SK-N-MC (cell line): Measurements from ENCODE around the gene MEP1A.
"Not testable (repeated sequence)": the region's sequence is repeated elsewhere in the genome, so short reads cannot be mapped to it uniquely, and the experiment has no call there.

Source experiments
- DNase-seq: peaks from one replicate; pipeline ENCODE4 v3.0.0-alpha.2; 2011; ENCODE audit warnings: low read depth, low spot score
- H3K27ac ChIP-seq: fragments of 200-600 bp; sonication (generic); 2 replicates; pipeline ENCODE4 v1.5.1; 2016; ENCODE audit warnings: mixed run types
- H3K36me3 ChIP-seq: fragments of 200-600 bp; sonication (generic); 2 replicates; pipeline ENCODE4 v1.6.1; 2017; ENCODE audit warnings: antibody characterized with exemption, low read length, mixed read lengths; ENCODE audit not compliant: insufficient read depth
- H3K4me3 ChIP-seq: fragments of 200-600 bp; sonication (generic); 2 replicates; pipeline ENCODE4 v1.5.1; 2016
- H3K9ac ChIP-seq: fragments of 200-600 bp; sonication (generic); 2 replicates; pipeline ENCODE4 v1.8.0; 2017; ENCODE audit warnings: mixed run types, mixed read lengths; ENCODE audit not compliant: insufficient read length
- H3K9me3 ChIP-seq: fragments of 200-600 bp; sonication (generic); 2 replicates; pipeline ENCODE4 v1.6.1; 2017; ENCODE audit warnings: low read depth, mild to moderate bottlenecking, antibody characterized with exemption, low read length, moderate library complexity, mixed read lengths
- EZH2 ChIP-seq: fragments of 200-600 bp; sonication (generic); IDR thresholded peaks from one replicate; pipeline ENCODE4 v1.6.1; 2017; ENCODE audit warnings: antibody characterized with exemption
- FOXP2 ChIP-seq: optimal IDR thresholded peaks from 2 replicates; pipeline ENCODE3; 2011; ENCODE audit warnings: mild to moderate bottlenecking, moderate library complexity; ENCODE audit not compliant: insufficient read depth; ENCODE audit errors: extremely low read length, control extremely low read depth
- POLR2AphosphoS5 ChIP-seq: IDR thresholded peaks from 2 replicates; pipeline ENCODE4 v1.6.1; 2012; ENCODE audit warnings: mild to moderate bottlenecking, low read depth, low read length, borderline replicate concordance

MEP1A gene, protein sequence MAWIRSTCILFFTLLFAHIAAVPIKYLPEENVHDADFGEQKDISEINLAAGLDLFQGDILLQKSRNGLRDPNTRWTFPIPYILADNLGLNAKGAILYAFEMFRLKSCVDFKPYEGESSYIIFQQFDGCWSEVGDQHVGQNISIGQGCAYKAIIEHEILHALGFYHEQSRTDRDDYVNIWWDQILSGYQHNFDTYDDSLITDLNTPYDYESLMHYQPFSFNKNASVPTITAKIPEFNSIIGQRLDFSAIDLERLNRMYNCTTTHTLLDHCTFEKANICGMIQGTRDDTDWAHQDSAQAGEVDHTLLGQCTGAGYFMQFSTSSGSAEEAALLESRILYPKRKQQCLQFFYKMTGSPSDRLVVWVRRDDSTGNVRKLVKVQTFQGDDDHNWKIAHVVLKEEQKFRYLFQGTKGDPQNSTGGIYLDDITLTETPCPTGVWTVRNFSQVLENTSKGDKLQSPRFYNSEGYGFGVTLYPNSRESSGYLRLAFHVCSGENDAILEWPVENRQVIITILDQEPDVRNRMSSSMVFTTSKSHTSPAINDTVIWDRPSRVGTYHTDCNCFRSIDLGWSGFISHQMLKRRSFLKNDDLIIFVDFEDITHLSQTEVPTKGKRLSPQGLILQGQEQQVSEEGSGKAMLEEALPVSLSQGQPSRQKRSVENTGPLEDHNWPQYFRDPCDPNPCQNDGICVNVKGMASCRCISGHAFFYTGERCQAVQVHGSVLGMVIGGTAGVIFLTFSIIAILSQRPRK

DNA sequence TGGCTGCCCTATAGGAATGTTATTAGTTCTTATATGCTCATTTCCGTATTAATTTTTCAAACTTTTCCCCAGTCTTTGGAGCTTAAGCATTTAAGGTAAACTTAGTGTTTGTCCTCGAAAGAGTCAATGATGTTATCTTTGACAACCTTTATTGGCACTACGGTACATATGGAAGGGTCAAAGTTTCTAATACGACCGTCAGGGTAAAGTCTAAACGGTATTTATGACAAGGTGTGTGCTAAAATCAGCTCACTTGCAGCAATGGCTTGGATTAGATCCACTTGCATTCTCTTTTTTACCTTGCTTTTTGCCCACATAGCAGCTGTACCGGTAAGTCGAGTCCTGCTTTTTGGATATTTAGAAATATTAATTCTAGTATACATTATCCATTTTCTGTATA, at the start of gene MEP1A:
TSS of gene MEP1A (plus strand) at position 252 of the 400 bp plus-strand sequence. CDS start at position 262, 10 bp downstream.
- TF ChIP-seq POLR2AphosphoS5 (no peak), EZH2 (no peak), FOXP2 (no peak)
- DNase-seq: no peak
- Histone ChIP-seq H3K9ac (no peak within 1 kb of the TSS), H3K9me3 (no peaks in the 10 kb centered on the region), H3K36me3 (no peaks in the 10 kb centered on the region), H3K27ac (no peak within 1 kb of the TSS), H3K4me3 (no peak within 1 kb of the TSS)

DNA sequence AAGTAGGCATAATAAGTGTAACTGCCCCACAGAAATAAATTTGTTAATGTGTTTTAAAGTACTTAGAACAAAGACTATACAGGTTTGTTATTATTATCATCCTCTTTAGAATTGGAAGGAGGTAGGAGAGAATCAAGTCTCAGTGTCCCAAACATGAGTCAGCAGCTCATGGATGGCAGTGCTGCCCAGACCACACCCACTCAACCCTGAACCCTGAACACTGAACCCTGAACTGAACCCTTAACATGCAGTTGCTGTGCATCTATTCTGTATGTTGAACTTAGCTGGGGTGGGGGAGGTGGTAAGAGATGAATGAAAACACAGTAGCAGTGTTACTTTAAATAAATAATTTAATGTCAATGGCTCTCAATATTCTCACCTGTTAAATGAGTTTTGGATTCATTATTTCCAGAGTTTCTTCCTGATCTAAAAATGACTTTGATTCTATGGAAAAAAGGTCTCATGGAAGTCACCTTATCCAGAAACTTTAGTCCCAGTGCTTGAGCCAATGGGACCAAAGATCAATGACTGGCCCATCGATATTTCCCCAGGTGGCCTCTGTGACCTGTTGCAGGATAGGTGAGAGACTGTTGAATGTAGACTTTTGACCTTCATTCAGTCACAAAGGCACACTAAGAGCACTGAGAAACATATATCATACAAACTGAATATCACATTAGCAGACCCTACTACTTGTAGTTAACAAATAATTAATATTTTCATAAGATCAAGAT, 49.6 kb upstream of the MEP1A start:
- Histone ChIP-seq H3K9ac (no peak overlapping the region), H3K36me3 (no peaks in the 10 kb centered on the region), H3K9me3 (no peaks in the 10 kb centered on the region), H3K4me3 (no peak overlapping the region), H3K27ac (no peak overlapping the region)
- no peak for TF ChIP-seq POLR2AphosphoS5
- no peak for DNase-seq

DNA sequence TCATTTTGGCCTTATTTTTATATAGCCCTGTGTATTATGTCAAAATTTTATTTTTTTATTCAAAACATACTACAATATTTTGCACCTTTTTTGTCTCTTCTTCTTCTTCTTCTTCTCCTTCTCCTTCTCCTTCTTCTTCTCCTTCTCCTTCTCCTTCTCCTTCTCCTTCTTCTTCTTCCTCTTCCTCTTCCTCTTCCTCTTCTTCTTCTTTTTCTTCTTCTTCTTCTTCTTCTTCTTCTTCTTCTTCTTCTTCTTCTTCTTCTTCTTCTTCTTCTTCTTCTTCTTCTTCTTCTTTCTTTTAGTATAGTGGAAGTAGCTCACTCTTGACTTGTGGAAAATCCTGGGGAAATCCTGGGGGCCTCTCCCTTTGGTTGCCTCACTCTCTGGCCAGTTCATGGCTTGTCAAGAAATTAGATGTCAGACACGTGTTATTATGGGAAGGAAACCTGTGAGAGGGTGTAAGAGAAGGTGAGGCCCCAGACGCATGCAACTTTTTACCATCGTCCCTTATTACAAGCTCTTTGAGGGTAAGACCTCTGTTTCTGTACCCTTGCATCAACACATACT, 48.9 kb upstream of the MEP1A start:
- not testable (repeated sequence) for H3K9ac ChIP-seq, H3K36me3 ChIP-seq, DNase-seq, H3K9me3 ChIP-seq, H3K27ac ChIP-seq, H3K4me3 ChIP-seq

DNA sequence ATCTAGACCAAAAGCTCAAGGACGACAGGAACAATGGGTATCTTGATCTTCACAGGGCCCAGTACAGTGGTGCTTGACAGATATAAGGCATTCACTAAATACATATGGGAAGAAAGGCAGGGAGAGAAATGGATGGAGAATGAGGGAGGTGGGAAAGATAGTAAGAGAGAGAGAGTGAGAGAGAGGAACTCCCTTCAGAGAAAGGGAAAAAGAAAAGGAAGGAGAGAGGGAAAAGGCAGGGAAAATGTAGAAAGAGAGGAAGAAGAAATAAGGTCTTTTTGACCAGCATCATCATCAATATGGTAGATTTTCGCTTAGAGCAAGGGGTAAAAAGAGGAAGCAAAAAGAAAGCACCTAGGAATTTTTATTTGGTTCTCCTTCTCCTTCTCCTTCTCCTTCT, 47.2 kb upstream of the MEP1A start:
- Histone ChIP-seq H3K4me3 (no peak overlapping the region), H3K27ac (no peak overlapping the region), H3K36me3 (no peaks in the 10 kb centered on the region), H3K9ac (no peak overlapping the region), H3K9me3 (no peaks in the 10 kb centered on the region)
- no peak for DNase-seq
- TF ChIP-seq EZH2 (no peak), POLR2AphosphoS5 (no peak), FOXP2 (no peak)

DNA sequence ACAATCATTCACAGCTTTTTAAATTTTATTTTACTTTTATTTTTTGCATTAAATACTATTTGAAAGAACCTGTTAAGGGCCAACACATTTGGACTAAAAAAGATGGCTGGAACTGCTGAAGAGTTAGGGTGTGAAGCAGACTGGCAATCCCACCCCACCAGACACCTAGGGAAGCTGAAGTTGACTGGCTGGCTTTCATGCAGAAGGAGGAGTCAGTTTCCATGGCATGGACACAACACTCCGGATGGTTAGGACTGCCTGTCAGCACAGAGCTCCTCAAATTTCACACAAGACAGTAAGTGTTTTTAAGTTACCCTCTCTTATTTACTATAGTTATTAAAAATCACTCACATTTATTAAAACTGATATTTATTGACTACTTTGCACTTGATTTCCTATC, 46.5 kb upstream of the MEP1A start, which contains the start of gene ANKRD66:
TSS of gene ANKRD66 (plus strand) at position 238 of the 400 bp plus-strand sequence. CDS start 5,016 bp downstream, outside the sequence.
- H3K9me3 ChIP-seq: no peaks in the 10 kb centered on the region
- no peak within 1 kb of the TSS for H3K27ac ChIP-seq
- no peak for TF ChIP-seq FOXP2
- no peak for TF ChIP-seq POLR2AphosphoS5
- TF ChIP-seq EZH2: no peak
- no peak within 1 kb of the TSS for H3K4me3 ChIP-seq
- no peak for DNase-seq
- no peaks in the 10 kb centered on the region for H3K36me3 ChIP-seq
- H3K9ac ChIP-seq: no peak within 1 kb of the TSS

DNA sequence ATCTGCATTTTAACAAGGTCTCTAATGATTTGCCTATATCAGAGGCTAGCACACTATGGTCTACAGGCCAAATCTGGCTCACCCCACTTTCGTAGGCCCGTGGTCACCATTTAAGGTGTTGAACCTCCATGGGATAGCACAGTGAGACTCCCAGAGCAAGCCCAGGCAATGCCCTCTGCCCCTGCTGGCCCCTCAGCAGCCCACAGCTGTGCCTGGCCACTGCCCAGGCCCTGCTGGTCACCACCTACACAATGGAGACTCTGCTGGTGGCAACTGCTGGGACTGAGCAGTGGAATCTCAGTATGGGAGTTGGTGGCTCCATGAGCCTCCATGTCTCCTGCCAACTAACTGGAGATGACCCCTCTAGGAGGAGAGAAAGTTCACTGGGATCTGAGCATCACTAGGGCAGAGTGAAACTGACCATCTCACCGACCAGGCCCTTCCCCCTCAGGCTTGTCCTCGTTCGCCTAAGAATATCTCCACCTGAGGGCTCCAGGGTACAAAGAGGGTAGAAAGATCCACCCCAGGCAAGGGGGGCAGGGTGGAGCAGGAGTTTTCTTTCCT, 44.2 kb upstream of the MEP1A start:
- TF ChIP-seq POLR2AphosphoS5 (no peak), EZH2 (no peak), FOXP2 (no peak)
- DNase-seq: no peak
- Histone ChIP-seq H3K9ac (no peak overlapping the region), H3K4me3 (no peak overlapping the region), H3K9me3 (no peaks in the 10 kb centered on the region), H3K36me3 (no peaks in the 10 kb centered on the region), H3K27ac (no peak overlapping the region)

DNA sequence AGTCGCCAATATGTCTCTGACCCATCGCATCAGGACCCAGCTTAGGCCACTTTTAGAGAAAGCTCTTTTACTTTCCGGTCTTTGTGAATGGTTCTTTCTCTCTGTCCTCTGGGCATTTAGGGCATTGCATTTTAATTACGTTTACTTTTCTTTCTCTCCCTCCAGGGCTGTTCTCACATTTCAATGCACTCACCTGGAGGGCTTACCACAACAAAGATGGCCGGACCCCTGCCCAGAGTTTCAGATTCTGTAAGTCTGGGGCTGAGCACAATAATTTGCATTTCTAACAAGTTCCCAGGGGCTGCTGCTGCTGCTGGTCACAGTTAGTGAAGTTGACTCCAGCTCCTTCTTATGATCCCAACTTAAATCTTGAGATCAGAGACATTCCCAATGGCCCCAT, 43.5 kb upstream of the MEP1A start:
- no peak for DNase-seq
- H3K27ac ChIP-seq: no peak overlapping the region
- TF ChIP-seq EZH2 (no peak), POLR2AphosphoS5 (no peak), FOXP2 (no peak)
- no peak overlapping the region for H3K4me3 ChIP-seq
- no peak overlapping the region for H3K9ac ChIP-seq
- no peaks in the 10 kb centered on the region for H3K36me3 ChIP-seq
- no peaks in the 10 kb centered on the region for H3K9me3 ChIP-seq

DNA sequence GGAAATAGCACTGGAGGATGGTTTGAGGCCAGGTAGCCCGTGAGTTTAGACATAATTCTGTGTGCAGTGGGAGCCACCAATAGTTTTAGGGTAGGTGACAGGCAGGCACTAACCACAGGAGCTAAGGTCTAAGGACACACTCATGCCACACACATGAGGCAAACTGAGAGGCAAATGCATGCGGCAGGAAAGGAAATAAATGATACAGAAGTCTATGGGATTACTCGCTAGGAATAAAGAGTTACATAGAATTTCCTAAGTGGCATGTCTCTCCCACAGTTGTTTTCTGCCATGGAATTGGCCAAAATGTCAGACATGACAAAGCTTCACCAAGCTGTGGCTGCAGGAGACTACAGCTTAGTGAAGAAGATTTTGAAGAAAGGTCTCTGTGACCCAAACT, 41.5 kb upstream of the MEP1A start:
- Histone ChIP-seq H3K4me3 (no peak overlapping the region), H3K9me3 (no peaks in the 10 kb centered on the region), H3K27ac (no peak overlapping the region), H3K36me3 (no peaks in the 10 kb centered on the region), H3K9ac (no peak overlapping the region)
- TF ChIP-seq EZH2 (no peak), FOXP2 (no peak), POLR2AphosphoS5 (no peak)
- no peak for DNase-seq
